Thyroid gland (tissue), 4 donors: ENCODE measurements around the gene UBASH3B. TPM values are rescaled to one million over a fixed set of nuclear protein-coding genes. Genes with fewer than 3 reads are reported as not detected.
A peak's percentile ranks its signal among the peaks of the same experiment; 100 is the strongest.
"Not testable (repeated sequence)": the region's sequence is repeated elsewhere in the genome, so short reads cannot be mapped to it uniquely, and the experiment has no call there.

Experiments
- DNase-seq, 2 donors: peaks; one replicate each; pipeline ENCODE4 v3.0.0-alpha.2; 2019
- H3K27ac ChIP-seq, 3 donors: fragments of 200-600 bp; sonication (generic); 1 replicate in 2 of 3; 2 replicates in 1 of 3; pipeline ENCODE4 v1.5.1; 2016 to 2019; ENCODE audit warnings: mild to moderate bottlenecking in 1 of 3, moderate library complexity in 1 of 3
- H3K27me3 ChIP-seq: fragments of 200-600 bp; sonication (generic); one replicate; pipeline ENCODE4 v1.5.1; 2019
- H3K36me3 ChIP-seq, 2 donors: fragments of 200-600 bp; sonication (generic); one replicate each; pipeline ENCODE4 v1.5.1; 2016 to 2019
- H3K4me1 ChIP-seq, 2 donors: fragments of 200-600 bp; sonication (generic); one replicate each; pipeline ENCODE4 v1.5.1; 2017 to 2019
- H3K4me3 ChIP-seq, 3 donors: fragments of 200-600 bp; sonication (generic); replicated peaks in 1 of 3; 1 replicate in 2 of 3; 2 replicates in 1 of 3; pipeline ENCODE4 v1.5.1; 2016; ENCODE audit warnings: mild to moderate bottlenecking in 1 of 3
- H3K9me3 ChIP-seq: fragments of 200-600 bp; sonication (generic); one replicate; pipeline ENCODE4 v1.5.1; 2017
- CTCF ChIP-seq, 6 experiments: fragments of 200-600 bp in 3 of 6; fragments of 450-650 bp in 3 of 6; sonication (generic) in 3 of 6; IDR thresholded peaks; one replicate each; pipeline ENCODE4 v1.5.1; 2016 to 2019; ENCODE audit warnings: antibody characterized with exemption in 6 of 6, mild to moderate bottlenecking in 2 of 6, inconsistent platforms in 1 of 6, moderate library complexity in 1 of 6
- POLR2A ChIP-seq, 2 donors: fragments of 450-650 bp; IDR thresholded peaks; one replicate each; pipeline ENCODE4 v1.6.1; 2017; ENCODE audit warnings: antibody characterized with exemption in 2 of 2, mild to moderate bottlenecking in 2 of 2, moderate library complexity in 1 of 2
- WGBS, 2 donors: methylation state at CpG; one replicate each; pipeline ENCODE4 v1.1.5; 2017; 5-methylcytosine and 5-hydroxymethylcytosine counted together
- intact Hi-C: fragments of 100-400 bp; cut with DNase I; formaldehyde crosslinking; loops from one replicate; pipeline ENCODE4 v1.15.1; 2023
- small RNA-seq: library from RNA; depleted of rRNA; stranded (forward); fragments of <200 nt; gene quantifications from one replicate; pipeline ENCODE3, GENCODE V24; 2016
- total RNA-seq, 4 donors: library from RNA; depleted of rRNA; stranded (reverse); fragments of >200 nt; gene quantifications; one replicate each; pipeline ENCODE4 v1.2.3, GENCODE V29; 2016

The UBASH3B gene
- total RNA-seq, 4 donors from 2014 or later, result 4.3 to 16.6 (median 9.1) TPM

GRCh38 chr11:122853971-122854446, 198.5 kb downstream of the UBASH3B start:
- Histone ChIP-seq H3K36me3 (no peaks in the 10 kb centered on the region), H3K9me3 (no peaks in the 10 kb centered on the region), H3K4me3 (no peak overlapping the region), H3K4me1 (no peaks in the 10 kb centered on the region), H3K27ac (no peak overlapping the region), H3K27me3 (no peaks in the 10 kb centered on the region)
- WGBS, 2 donors, result 35 to 38% methylated on average over 3 of the region's 3 CpGs
- DNase-seq, result peak; percentile 50 to 51
- intact Hi-C loops, result loop anchor here (5.0 to 10.0 kb wide), 2 partner anchors 57 to 219 kb away; no protein-coding TSS in a partner anchor
- TF ChIP-seq CTCF (IDR thresholded peaks at IDR 0.05) (peak; percentile 46 to 84 (median 67)), POLR2A (IDR thresholded peaks at IDR 0.05) (no peak)

- H3K27ac ChIP-seq, result no peak overlapping the region
- TF ChIP-seq POLR2A (IDR thresholded peaks at IDR 0.05) (no peak), CTCF (IDR thresholded peaks at IDR 0.05) (no peak)
- DNase-seq, result no peak
- WGBS, 2 donors, result 73 to 94% methylated on average over 3 of the region's 3 CpGs
- intact Hi-C loops, result loop anchor here (5.0 kb wide), 1 partner anchor 161 kb away; no protein-coding TSS in a partner anchor
- H3K4me3 ChIP-seq, result no peak overlapping the region
- H3K36me3 ChIP-seq, result no peaks in the 10 kb centered on the region
- H3K9me3 ChIP-seq, result no peaks in the 10 kb centered on the region
- H3K4me1 ChIP-seq, result no peaks in the 10 kb centered on the region
- H3K27me3 ChIP-seq, result no peaks in the 10 kb centered on the region
Measured at GRCh38 chr11:122861631-122862030, 206.1 kb downstream of the UBASH3B start.

- intact Hi-C loops, result loop anchor here (5.0 kb wide), 1 partner anchor 160 kb away; no protein-coding TSS in a partner anchor
- Histone ChIP-seq H3K4me3 (no peak overlapping the region), H3K36me3 (no peaks in the 10 kb centered on the region), H3K9me3 (no peaks in the 10 kb centered on the region), H3K27ac (no peak overlapping the region), H3K4me1 (no peaks in the 10 kb centered on the region), H3K27me3 (no peaks in the 10 kb centered on the region)
- 88 to 96% methylated on average over 1 of the region's 1 CpG for WGBS, 2 donors
- TF ChIP-seq POLR2A (IDR thresholded peaks at IDR 0.05) (no peak), CTCF (IDR thresholded peaks at IDR 0.05) (no peak)
- no peak for DNase-seq
Measured at GRCh38 chr11:122862091-122862490, 206.6 kb downstream of the UBASH3B start.

GRCh38 chr11:122863154-122863553, 207.6 kb downstream of the UBASH3B start:
- intact Hi-C loops, result loop anchor here (5.0 kb wide), 1 partner anchor 159 kb away; no protein-coding TSS in a partner anchor
- WGBS, 2 donors, result 75 to 76% methylated on average over 1 of the region's 1 CpG
- H3K27me3 ChIP-seq, result not testable (repeated sequence)

GRCh38 chr11:122863704-122864326, 208.3 kb downstream of the UBASH3B start:
- no peak overlapping the region for H3K27ac ChIP-seq
- DNase-seq, result peak; percentile 54 to 70
- no peak overlapping the region for H3K4me3 ChIP-seq
- H3K4me1 ChIP-seq, result no peaks in the 10 kb centered on the region
- TF ChIP-seq CTCF (IDR thresholded peaks at IDR 0.05) (peak; percentile 71 to 92 (median 86)), POLR2A (IDR thresholded peaks at IDR 0.05) (no peak)
- no peaks in the 10 kb centered on the region for H3K27me3 ChIP-seq
- H3K36me3 ChIP-seq, result no peaks in the 10 kb centered on the region
- no peaks in the 10 kb centered on the region for H3K9me3 ChIP-seq
- intact Hi-C loops, result loop anchor here (5.0 kb wide), 1 partner anchor 158 kb away; no protein-coding TSS in a partner anchor
- WGBS, 2 donors, result 26 to 36% methylated on average over 7 of the region's 7 CpGs

More at GRCh38 chr11:122863154-122863553, 207.6 kb downstream of the UBASH3B start:
- not testable (repeated sequence) for DNase-seq, H3K9me3 ChIP-seq, H3K4me1 ChIP-seq, H3K36me3 ChIP-seq, H3K27ac ChIP-seq, H3K4me3 ChIP-seq

Small RNAs within 50 kb of the gene (small RNA-seq; reads per million reads assigned to genes)
- not detected for gene RF01210

Other genes with a start within 250 kb of the UBASH3B start
- under 1 TPM in 1 of 4 donors, not detected in 3; 0.45 TPM for gene CRTAM, start 182.8 kb downstream of the UBASH3B start, total RNA-seq
- gene JHY, start 227.0 kb downstream of the UBASH3B start, total RNA-seq, result 10 to 100 TPM in 2 of 4 donors, 1 to 10 TPM in 2; 5.8 to 11.8 (median 8.9) TPM